IPS DF 19.7 (cell line): ENCODE measurements around the gene CD4.

Experiments used
- DNase-seq: peaks from one replicate; pipeline ENCODE4 v3.0.0-alpha.2; 2013; ENCODE audit warnings: low read depth, low spot score

Gene CD4

GRCh38 chr12:6828781-6829535 is 39.6 kb downstream of the CD4 start:
- DNase-seq: no peak

- DNase-seq: no peak
These were observed 40.4 kb downstream of the CD4 start for GRCh38 chr12:6829536-6830220.

GRCh38 chr12:6830286-6830890 is 41.1 kb downstream of the CD4 start:
- DNase-seq: no peak

- DNase-seq: no peak
These were observed 41.7 kb downstream of the CD4 start for GRCh38 chr12:6830999-6831398.

- DNase-seq: no peak
These were observed 42.2 kb downstream of the CD4 start for GRCh38 chr12:6831450-6831995.

GRCh38 chr12:6832125-6832524 is 42.8 kb downstream of the CD4 start:
- DNase-seq: no peak

GRCh38 chr12:6833189-6833890 is 44.0 kb downstream of the CD4 start:
- DNase-seq: no peak

- DNase-seq: no peak
These were observed 44.9 kb downstream of the CD4 start for GRCh38 chr12:6834254-6834653.

- DNase-seq: no peak
These were observed 45.5 kb downstream of the CD4 start for GRCh38 chr12:6834873-6835272.

GRCh38 chr12:6836851-6837250 is 47.5 kb downstream of the CD4 start:
- no peak for DNase-seq

GRCh38 chr12:6837370-6838060 is 48.2 kb downstream of the CD4 start:
- no peak for DNase-seq

- DNase-seq: no peak
These were observed 49.5 kb downstream of the CD4 start for GRCh38 chr12:6838854-6839253.

- no peak for DNase-seq
These were observed 50.3 kb downstream of the CD4 start for GRCh38 chr12:6839482-6840201.

GRCh38 chr12:6840330-6840729 is 51.0 kb downstream of the CD4 start:
- no peak for DNase-seq

GRCh38 chr12:6840761-6841515 is 51.6 kb downstream of the CD4 start, which contains the start of gene GNB3:
GNB3 (plus strand) TSS chr12:6840925; CDS start chr12:6841288, 363 bp downstream.
- no peak for DNase-seq

GRCh38 chr12:6842075-6842474 is 52.7 kb downstream of the CD4 start:
- no peak for DNase-seq

GRCh38 chr12:6843118-6843902 is 54.0 kb downstream of the CD4 start:
- no peak for DNase-seq

GRCh38 chr12:6845395-6845794 is 56.1 kb downstream of the CD4 start:
- DNase-seq: no peak

GRCh38 chr12:6846316-6846869 is 57.1 kb downstream of the CD4 start:
- DNase-seq: no peak
